MM.1S (cell line): Measurements from ENCODE around the gene NRIP2.

ENCODE experiments used
- DNase-seq: peaks from one replicate; pipeline ENCODE4 v3.0.0-alpha.2; 2015
- H2AFZ ChIP-seq: fragments of 300-600 bp; sonication (generic); 2 replicates; pipeline ENCODE4 v1.6.0; 2016; ENCODE audit warnings: antibody characterized with exemption, low read length
- H3F3A ChIP-seq: fragments of 300-600 bp; sonication (generic); 2 replicates; pipeline ENCODE4 v1.6.1; 2016; ENCODE audit warnings: mild to moderate bottlenecking, antibody characterized with exemption, low read length, moderate library complexity, mixed read lengths; ENCODE audit not compliant: insufficient read depth
- H3K27ac ChIP-seq: fragments of 300-600 bp; sonication (generic); 2 replicates; pipeline ENCODE4 v1.5.1; 2016; ENCODE audit warnings: mild to moderate bottlenecking, low read length
- H3K27me3 ChIP-seq: fragments of 300-600 bp; sonication (generic); replicated peaks from 2 replicates; pipeline ENCODE4 v1.6.0; 2016; ENCODE audit warnings: low read length; ENCODE audit not compliant: insufficient read depth
- H3K36me3 ChIP-seq: fragments of 300-600 bp; sonication (generic); replicated peaks from 2 replicates; pipeline ENCODE4 v1.6.1; 2016; ENCODE audit warnings: mild to moderate bottlenecking, low read length, mixed read lengths; ENCODE audit not compliant: insufficient read depth
- H3K4me1 ChIP-seq: fragments of 300-600 bp; sonication (generic); 2 replicates; pipeline ENCODE4 v1.6.1; 2016; ENCODE audit warnings: low read length, mixed read lengths
- H3K4me2 ChIP-seq: fragments of 300-600 bp; sonication (generic); 2 replicates; pipeline ENCODE4 v1.6.0; 2016; ENCODE audit warnings: low read depth, low read length
- H3K4me3 ChIP-seq: fragments of 300-600 bp; sonication (generic); 2 replicates; pipeline ENCODE4 v1.5.1; 2016; ENCODE audit warnings: low read length, mixed read lengths
- H3K79me2 ChIP-seq: fragments of 300-600 bp; sonication (generic); 2 replicates; pipeline ENCODE4 v1.6.1; 2016; ENCODE audit warnings: mixed run types, low read length, mixed read lengths
- H3K9ac ChIP-seq: fragments of 300-600 bp; sonication (generic); 2 replicates; pipeline ENCODE4 v1.6.1; 2016; ENCODE audit warnings: low read length, mixed read lengths
- H3K9me2 ChIP-seq: fragments of 300-600 bp; sonication (generic); replicated peaks from 2 replicates; pipeline ENCODE4 v1.6.1; 2016; ENCODE audit warnings: mild to moderate bottlenecking, low read length, mixed read lengths; ENCODE audit not compliant: insufficient read depth
- H3K9me3 ChIP-seq: fragments of 300-600 bp; sonication (generic); replicated peaks from 2 replicates; pipeline ENCODE4 v1.6.1; 2016; ENCODE audit warnings: mild to moderate bottlenecking, low read length, mixed read lengths; ENCODE audit not compliant: insufficient read depth
- H4K20me1 ChIP-seq: fragments of 300-600 bp; sonication (generic); 2 replicates; pipeline ENCODE4 v1.6.1; 2016; ENCODE audit warnings: mild to moderate bottlenecking, low read length, moderate library complexity, mixed read lengths; ENCODE audit not compliant: insufficient read depth
- EZH2 ChIP-seq: fragments of 300-600 bp; sonication (generic); optimal IDR thresholded peaks from 2 replicates; pipeline ENCODE3; 2017; ENCODE audit warnings: low read depth, mild to moderate bottlenecking, antibody characterized with exemption, low read length, mixed read lengths
- EZH2phosphoT487 ChIP-seq: fragments of 300-600 bp; sonication (generic); IDR thresholded peaks from 2 replicates; pipeline ENCODE4 v1.6.1; 2018; ENCODE audit warnings: antibody characterized with exemption, low read length
- TF ChIP-seq, protein P1 (sequence below): fragments of 300-600 bp; sonication (generic); IDR thresholded peaks from 2 replicates; pipeline ENCODE4 v1.5.1; 2016; ENCODE audit warnings: antibody characterized with exemption, low read length, mixed read lengths

The NRIP2 gene

DNA sequence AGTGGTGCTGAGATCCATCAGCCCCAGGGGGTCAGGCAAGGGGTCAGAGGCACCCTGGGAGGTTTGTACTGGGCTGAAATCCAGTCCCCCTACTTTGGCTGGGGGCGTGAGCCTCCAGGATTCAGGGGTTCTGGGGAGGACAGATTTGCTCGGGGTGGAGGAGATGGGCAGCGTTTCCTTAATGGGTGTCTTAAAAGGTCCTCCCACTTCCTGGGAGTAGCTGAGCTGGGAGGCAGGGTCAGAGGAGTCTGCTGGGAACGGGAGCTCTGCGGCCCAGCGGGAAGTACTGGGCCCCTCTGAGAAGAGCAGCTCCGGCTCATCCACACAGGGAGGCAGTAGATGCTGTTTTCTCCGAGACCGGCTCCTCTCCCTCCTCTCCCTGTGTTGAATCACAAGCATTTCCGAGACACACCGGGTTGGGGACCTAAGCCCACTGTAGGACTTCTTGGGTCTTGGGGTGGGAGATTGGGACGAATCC is 24.1 kb upstream of the NRIP2 start:
- Histone ChIP-seq H3K9ac (no peak overlapping the region), H3K27ac (no peak overlapping the region), H4K20me1 (no peaks in the 10 kb centered on the region), H3K4me1 (no peaks in the 10 kb centered on the region), H3K4me2 (no peak overlapping the region), H2AFZ (no peak overlapping the region), H3F3A (peaks cover 3% of the 10 kb centered on the region; the same call in 1 of the 2 replicates), H3K36me3 (no peaks in the 10 kb centered on the region), H3K79me2 (no peaks in the 10 kb centered on the region), H3K9me2 (no peaks in the 10 kb centered on the region), H3K27me3 (no peaks in the 10 kb centered on the region), H3K9me3 (no peaks in the 10 kb centered on the region), H3K4me3 (no peak overlapping the region)
- TF ChIP-seq, protein P1, sequence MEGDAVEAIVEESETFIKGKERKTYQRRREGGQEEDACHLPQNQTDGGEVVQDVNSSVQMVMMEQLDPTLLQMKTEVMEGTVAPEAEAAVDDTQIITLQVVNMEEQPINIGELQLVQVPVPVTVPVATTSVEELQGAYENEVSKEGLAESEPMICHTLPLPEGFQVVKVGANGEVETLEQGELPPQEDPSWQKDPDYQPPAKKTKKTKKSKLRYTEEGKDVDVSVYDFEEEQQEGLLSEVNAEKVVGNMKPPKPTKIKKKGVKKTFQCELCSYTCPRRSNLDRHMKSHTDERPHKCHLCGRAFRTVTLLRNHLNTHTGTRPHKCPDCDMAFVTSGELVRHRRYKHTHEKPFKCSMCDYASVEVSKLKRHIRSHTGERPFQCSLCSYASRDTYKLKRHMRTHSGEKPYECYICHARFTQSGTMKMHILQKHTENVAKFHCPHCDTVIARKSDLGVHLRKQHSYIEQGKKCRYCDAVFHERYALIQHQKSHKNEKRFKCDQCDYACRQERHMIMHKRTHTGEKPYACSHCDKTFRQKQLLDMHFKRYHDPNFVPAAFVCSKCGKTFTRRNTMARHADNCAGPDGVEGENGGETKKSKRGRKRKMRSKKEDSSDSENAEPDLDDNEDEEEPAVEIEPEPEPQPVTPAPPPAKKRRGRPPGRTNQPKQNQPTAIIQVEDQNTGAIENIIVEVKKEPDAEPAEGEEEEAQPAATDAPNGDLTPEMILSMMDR, result no peak
- TF ChIP-seq EZH2phosphoT487 (no peak), EZH2 (no peak)
- no peak for DNase-seq

DNA sequence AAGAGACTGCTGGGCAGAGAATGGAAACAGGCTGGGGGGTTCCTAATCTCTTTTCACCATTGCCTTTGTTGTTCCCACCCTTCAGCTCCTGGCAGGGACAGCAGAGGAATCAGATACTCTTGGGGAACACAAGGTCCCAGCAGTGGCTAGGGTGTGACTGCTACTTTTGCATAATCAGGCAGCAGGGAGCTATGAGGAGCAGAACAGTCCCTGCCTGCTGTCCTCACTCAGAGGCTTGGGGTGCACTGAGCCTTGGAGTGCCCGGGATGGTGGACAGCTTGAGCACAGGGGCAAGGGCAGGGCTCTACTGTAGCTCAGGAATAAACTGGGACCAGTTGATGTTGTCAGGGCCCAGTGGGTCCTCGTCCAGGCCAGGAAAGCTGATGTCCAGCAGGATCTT is 23.5 kb upstream of the NRIP2 start:
- Histone ChIP-seq H3K79me2 (no peaks in the 10 kb centered on the region), H3K4me2 (no peak overlapping the region), H2AFZ (no peak overlapping the region), H3F3A (peaks cover 3% of the 10 kb centered on the region; the same call in 1 of the 2 replicates), H4K20me1 (no peaks in the 10 kb centered on the region), H3K27me3 (no peaks in the 10 kb centered on the region), H3K9me3 (no peaks in the 10 kb centered on the region), H3K9me2 (no peaks in the 10 kb centered on the region), H3K9ac (no peak overlapping the region), H3K4me1 (no peaks in the 10 kb centered on the region), H3K4me3 (no peak overlapping the region), H3K36me3 (no peaks in the 10 kb centered on the region), H3K27ac (no peak overlapping the region)
- no peak for DNase-seq
- TF ChIP-seq EZH2 (no peak), EZH2phosphoT487 (no peak)
- TF ChIP-seq, protein P1, result no peak

DNA sequence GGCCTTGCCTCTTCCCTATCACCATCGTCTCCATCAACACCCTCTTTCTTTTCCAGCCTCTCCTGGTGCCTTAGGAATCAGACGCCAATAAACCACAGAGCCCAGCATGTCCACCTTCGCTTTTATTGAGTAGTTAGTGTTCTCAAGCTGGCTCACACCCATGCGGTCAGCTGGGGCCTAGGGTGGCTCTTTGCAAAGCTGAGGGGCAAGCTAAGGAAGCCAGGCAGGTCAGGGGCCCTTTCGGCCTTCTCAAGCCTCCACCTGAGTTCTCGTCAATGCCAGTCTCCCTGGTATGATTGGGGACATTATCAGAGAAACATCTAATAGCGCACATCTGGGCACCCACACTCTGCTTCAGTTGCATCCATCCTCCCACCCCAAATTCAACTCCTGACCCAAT is 22.7 kb upstream of the NRIP2 start:
- Histone ChIP-seq H3K79me2 (no peaks in the 10 kb centered on the region), H3K9me2 (no peaks in the 10 kb centered on the region), H3F3A (peaks cover 3% of the 10 kb centered on the region; the same call in 1 of the 2 replicates), H3K9me3 (no peaks in the 10 kb centered on the region), H3K4me3 (no peak overlapping the region), H3K27ac (no peak overlapping the region), H3K4me2 (no peak overlapping the region), H3K4me1 (no peaks in the 10 kb centered on the region), H3K9ac (no peak overlapping the region), H2AFZ (no peak overlapping the region), H3K27me3 (no peaks in the 10 kb centered on the region), H4K20me1 (no peaks in the 10 kb centered on the region), H3K36me3 (no peaks in the 10 kb centered on the region)
- no peak for DNase-seq
- TF ChIP-seq EZH2, result no peak
- TF ChIP-seq EZH2phosphoT487, result no peak
- TF ChIP-seq, protein P1, result no peak
